HG02610 (cell line): ENCODE measurements around the gene C2orf92.

ENCODE experiments used
- ATAC-seq: cut with Tn5 transposase; IDR thresholded peaks from one replicate; pipeline ENCODE4 v1.9.1; 2021; ENCODE audit warnings: mild to moderate bottlenecking, moderate library complexity; ENCODE audit not compliant: unreplicated experiment

C2orf92 gene

DNA sequence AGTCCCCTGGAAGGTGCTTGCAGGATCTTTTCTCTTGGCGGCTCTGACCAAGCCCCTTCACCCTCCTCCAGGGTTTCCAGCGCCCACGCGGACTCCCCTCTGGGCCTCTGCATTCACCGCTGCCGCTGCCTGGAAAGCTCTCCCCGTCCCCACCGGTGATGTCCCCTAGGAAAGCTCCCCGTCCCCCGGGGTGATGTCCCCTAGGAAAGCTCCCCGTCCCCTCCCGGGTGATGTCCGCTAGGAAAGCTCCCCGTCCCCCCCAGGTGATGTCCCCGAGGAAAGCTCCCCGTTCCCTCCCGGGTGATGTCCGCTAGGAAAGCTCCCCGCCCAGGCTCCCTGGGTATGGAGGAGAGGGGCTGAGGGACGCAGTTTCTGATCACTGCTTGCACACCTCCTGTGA, 71.7 kb downstream of the C2orf92 start:
- ATAC-seq, result no peak

DNA sequence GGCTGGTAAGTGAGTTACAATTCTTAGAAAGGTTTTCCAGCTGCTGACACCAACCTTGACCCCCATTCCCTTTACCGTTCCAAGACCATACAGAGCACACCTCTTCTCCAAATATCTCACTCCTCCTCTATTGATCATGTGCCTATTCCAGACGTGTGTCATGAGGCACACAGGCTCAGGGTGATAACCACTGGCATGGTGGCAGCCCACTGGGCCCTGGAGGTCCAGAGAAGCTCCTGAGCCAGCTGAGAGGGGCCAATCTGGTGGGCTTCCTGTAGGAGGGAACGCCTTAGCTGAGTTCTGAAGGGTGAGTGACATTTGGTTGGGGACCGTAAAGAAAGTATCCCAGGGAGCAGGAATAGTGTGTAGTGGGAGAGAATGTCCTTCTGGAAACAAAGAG, 72.2 kb downstream of the C2orf92 start:
- ATAC-seq, result no peak

DNA sequence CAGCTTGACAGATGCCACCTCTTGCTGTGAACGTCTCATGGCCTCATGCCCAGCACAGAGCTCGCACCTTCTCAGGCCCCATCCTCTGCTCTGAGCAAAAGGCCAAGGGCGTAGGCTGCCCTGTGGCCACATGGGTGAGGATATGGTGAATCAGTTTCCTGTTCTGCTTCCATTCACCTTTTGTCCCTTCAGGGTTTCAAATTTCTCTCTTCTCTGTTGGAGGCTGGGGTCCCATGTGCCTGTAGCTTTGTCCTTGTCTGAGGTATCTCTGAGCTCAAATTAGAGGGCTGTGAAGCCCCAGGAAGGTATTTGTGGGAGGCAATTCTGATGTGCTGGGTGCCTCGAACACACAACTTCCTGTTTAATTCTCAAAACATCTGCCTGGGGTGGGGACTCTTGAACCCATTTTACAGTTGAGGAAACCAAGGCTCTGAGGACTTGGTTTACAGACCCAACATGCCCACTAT, 72.9 kb downstream of the C2orf92 start:
- ATAC-seq, result no peak

DNA sequence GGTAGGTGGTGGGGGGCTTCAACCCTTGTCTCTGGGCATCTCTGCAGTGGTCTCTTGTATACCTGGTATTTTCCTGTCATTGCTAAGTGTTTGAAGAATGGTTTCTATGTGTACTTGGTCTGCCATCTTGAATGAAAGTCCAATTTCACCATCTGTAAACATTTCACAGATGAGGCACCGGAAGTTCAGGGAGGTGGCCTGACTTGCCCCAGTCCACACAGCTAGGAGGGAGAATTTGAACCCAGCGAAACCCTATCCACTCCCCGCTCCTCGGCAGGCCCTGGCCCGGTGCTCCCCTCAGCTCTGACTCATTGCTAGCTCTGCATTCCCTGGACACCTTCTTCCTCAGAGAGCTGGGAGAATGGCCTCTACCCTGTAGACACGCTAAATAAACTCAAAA, 74.4 kb downstream of the C2orf92 start:
- ATAC-seq, result no peak

DNA sequence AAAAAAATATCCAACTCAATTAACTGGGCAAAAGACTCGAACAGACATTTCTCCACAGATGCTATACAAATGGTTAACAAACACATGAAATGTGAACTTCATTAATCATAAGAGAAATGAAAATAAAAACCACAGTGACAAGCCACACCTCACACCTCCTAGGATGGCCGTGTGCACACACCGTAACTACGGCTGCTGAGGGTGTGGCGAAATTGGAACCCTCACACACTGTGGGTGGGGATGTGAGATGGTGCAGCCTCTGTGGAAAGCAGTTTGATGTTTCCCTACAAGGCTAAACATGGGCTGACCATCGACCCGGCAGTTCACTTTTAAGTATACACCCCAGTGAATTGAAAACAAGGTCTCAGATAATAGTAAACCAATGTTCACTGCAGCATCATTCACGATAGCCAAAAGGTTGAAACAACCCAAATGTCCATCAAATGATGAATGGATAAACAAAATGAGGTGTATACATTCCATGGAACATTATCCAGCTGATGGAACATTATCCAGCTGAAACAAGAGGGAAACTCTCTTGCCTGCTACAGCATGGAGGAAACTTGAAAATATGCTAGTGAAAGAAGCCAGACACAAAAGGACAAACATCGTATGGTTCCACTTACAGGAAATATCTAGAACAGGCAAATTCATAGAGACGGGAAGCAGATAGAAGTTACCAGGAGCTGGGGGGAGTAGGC, 76.1 kb downstream of the C2orf92 start:
- peak; percentile 54 for ATAC-seq

DNA sequence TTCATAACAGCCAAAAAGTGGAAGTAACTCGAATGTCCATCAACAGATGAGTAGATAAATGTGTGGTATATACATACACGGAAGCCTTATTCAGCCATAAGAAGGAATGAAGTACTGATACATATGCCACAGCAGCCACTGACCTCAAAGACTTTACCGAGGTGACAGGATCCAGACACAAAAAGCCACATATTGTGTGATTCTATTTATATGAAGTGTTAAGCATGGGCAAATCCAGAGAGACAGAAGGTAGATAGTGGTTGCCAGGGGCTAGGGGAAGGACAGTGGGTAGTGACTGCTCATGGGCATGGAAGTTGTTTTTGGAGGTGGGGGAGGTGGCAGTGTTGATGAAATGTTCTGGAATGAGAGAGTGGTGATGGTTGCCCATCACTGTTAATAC, 77.8 kb downstream of the C2orf92 start:
- ATAC-seq, result no peak

DNA sequence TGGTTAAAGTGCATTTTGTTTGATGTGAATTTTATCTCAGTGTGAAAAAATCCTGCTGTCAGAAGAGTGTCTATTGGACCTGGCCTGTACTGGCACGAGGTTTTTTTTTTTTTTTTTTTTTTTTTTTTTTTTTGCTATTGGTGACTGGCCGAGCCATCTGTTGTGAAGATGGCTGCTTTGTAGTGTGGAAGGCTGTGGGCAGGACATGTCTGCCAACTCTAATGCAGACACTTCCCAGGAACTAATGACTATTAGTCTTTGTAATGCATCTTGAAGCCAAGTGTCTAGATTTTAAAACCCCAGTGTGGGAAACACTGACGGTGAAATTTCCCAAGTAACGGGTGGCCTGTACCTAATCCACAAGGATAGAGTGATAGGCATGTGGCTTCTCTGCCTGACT, 78.2 kb downstream of the C2orf92 start:
- no peak for ATAC-seq

DNA sequence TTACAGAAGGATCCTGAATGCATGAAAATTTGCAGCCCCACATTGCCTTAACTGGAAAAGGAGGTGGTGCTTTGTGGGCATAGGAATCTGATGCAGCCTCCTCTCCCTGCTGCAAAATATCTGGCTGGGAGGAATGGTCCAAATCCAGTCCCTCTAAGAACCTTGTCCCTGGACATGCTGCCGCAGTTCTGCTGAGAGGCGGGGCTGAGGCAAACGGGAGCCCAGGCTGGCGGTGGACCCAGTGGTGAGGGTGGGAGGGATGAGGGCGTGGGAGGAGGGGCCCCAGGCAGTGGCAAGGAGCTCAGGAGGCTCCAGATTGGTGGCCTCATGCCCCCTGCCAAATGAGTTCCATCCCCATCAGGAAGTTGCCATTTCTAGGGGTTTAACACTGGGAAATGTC, 80.1 kb downstream of the C2orf92 start:
- no peak for ATAC-seq

DNA sequence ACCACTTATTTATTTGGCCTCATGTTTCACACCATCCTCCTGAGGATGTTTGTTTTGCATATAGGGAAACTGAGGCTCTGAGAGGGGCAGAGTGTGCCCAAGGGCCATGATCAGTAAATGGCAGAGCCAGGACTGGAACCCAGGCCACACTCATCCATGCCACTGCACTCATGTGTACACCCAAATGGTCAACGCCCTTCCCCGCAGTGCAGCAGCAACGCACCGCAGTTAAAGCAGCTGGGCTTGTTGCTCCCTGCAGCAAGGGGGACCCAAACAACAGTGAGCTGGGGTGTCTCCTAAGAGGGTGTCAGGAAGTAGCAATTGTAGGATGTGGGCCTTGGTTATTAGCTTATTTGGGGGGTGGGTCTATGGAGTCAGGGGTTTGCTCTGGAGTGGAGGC, 80.5 kb downstream of the C2orf92 start:
- ATAC-seq, result no peak

DNA sequence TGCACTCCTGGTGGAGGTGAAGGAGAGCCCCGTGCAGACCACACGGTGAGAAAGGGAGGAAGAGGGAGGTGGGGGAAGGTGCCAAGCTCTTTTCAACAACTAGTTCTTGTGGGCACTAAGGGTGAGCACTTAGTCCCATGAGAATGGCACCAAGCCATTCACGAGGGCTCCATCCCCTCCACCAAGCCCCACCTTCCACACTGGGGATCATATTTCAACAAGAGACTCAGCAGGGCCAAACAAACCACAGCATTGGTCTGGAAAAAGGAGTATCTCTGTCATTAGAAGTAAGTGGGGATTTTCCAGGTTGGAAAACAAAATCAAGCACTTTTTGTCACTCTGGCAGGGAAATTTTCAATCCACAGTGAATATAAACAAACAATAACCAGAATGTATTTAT, 82.2 kb downstream of the C2orf92 start:
- no peak for ATAC-seq
